Upper lobe of right lung (tissue), 1 donor: ENCODE results near the gene BFSP1. TPM values are rescaled to one million over a fixed set of nuclear protein-coding genes. Genes with fewer than 3 reads are reported as not detected.

Source experiments
- ATAC-seq: fragments of 200-7000 bp; cut with Tn5 transposase; one replicate; pipeline ENCODE4 v1.9.1; 2020; ENCODE audit warnings: mild to moderate bottlenecking, moderate library complexity
- DNase-seq: peaks from one replicate; pipeline ENCODE4 v3.0.0-alpha.2; 2020
- H3K27ac ChIP-seq: fragments of 200-600 bp; one replicate; pipeline ENCODE4 v1.8.0; 2022
- H3K27me3 ChIP-seq: fragments of 200-600 bp; one replicate; pipeline ENCODE4 v1.8.0; 2022; ENCODE audit warnings: mild to moderate bottlenecking
- H3K36me3 ChIP-seq: fragments of 200-600 bp; one replicate; pipeline ENCODE4 v1.8.0; 2022
- H3K4me1 ChIP-seq: fragments of 200-600 bp; one replicate; pipeline ENCODE4 v1.8.0; 2022
- H3K4me3 ChIP-seq: fragments of 200-600 bp; one replicate; pipeline ENCODE4 v1.8.0; 2022; ENCODE audit warnings: mild to moderate bottlenecking
- H3K9me3 ChIP-seq: fragments of 200-600 bp; one replicate; pipeline ENCODE4 v1.8.0; 2022
- intact Hi-C: fragments of 100-400 bp; cut with DNase I; formaldehyde crosslinking; loops from one replicate; pipeline ENCODE4 v1.11.0; 2022
- total RNA-seq: library from RNA; stranded (reverse); fragmentation: NEBNext Ultra II Directional; extraction: Animal tissue kit (Norgen Biotek cat#: 25700); gene quantifications from one replicate; pipeline ENCODE4 v1.2.1, GENCODE V29; 2021
- TF ChIP-seq, protein P1 (sequence below): fragments of 200-600 bp; IDR thresholded peaks from one replicate; pipeline ENCODE4 v1.8.0; 2022; ENCODE audit warnings: antibody characterized with exemption
- donor health status: DM: no; HTN: yes; CAD: no; lungs with severe emphysema.

The BFSP1 gene
- total RNA-seq, 1 donor from 2014 or later = 2.7 TPM

DNA sequence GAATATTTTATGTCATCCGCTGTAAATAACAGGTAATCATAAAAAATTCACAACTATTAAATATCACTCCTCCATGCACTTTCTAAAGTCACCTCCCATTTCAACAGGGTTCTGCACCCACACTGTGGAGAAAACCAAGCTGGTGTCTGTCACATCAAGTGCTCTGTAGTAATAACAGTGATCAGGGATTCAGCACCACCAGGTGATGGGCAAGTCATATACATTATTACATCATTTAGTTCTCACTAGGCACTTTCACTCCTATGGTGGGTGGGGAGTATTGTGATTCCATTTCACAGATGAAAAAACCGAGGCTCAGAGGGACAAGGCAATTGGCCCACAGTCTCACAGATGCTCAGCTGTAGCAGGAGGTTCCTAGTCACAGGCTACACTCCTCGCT, 8.7 kb downstream of the BFSP1 start:
- peaks cover 4% of the 10 kb centered on the region for H3K4me1 ChIP-seq
- no peak overlapping the region for H3K4me3 ChIP-seq
- no peak for ATAC-seq
- no peak for DNase-seq
- intact Hi-C loops = no loop called here
- no peaks in the 10 kb centered on the region for H3K27me3 ChIP-seq
- TF ChIP-seq, protein P1, sequence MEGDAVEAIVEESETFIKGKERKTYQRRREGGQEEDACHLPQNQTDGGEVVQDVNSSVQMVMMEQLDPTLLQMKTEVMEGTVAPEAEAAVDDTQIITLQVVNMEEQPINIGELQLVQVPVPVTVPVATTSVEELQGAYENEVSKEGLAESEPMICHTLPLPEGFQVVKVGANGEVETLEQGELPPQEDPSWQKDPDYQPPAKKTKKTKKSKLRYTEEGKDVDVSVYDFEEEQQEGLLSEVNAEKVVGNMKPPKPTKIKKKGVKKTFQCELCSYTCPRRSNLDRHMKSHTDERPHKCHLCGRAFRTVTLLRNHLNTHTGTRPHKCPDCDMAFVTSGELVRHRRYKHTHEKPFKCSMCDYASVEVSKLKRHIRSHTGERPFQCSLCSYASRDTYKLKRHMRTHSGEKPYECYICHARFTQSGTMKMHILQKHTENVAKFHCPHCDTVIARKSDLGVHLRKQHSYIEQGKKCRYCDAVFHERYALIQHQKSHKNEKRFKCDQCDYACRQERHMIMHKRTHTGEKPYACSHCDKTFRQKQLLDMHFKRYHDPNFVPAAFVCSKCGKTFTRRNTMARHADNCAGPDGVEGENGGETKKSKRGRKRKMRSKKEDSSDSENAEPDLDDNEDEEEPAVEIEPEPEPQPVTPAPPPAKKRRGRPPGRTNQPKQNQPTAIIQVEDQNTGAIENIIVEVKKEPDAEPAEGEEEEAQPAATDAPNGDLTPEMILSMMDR = no peak
- H3K36me3 ChIP-seq = no peaks in the 10 kb centered on the region
- no peak overlapping the region for H3K27ac ChIP-seq
- H3K9me3 ChIP-seq = no peaks in the 10 kb centered on the region

DNA sequence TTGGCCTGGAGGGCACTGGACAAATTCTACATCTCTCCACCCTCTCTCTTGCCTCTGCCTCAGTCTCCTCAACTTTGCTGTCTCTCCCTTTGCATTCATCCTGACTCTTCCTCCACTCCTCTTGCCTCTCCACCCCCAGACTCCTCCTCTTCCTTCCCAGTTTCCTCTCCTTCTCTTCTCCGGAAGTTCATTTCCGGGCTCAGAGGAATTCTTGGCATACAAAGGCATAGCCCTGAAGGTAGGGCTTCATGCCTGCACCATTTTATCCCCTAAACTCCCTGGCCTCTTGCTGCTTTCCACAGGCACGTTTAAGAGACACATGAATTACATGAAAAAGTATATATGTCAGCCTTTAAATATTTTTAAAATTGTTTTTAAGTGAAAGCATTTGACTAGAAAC, 10.6 kb downstream of the BFSP1 start:
- intact Hi-C loops = no loop called here
- no peaks in the 10 kb centered on the region for H3K36me3 ChIP-seq
- no peaks in the 10 kb centered on the region for H3K9me3 ChIP-seq
- ATAC-seq = no peak
- no peaks in the 10 kb centered on the region for H3K27me3 ChIP-seq
- H3K27ac ChIP-seq = no peak overlapping the region
- no peak overlapping the region for H3K4me3 ChIP-seq
- H3K4me1 ChIP-seq = peaks cover 4% of the 10 kb centered on the region
- TF ChIP-seq, protein P1 = no peak
- DNase-seq = no peak

DNA sequence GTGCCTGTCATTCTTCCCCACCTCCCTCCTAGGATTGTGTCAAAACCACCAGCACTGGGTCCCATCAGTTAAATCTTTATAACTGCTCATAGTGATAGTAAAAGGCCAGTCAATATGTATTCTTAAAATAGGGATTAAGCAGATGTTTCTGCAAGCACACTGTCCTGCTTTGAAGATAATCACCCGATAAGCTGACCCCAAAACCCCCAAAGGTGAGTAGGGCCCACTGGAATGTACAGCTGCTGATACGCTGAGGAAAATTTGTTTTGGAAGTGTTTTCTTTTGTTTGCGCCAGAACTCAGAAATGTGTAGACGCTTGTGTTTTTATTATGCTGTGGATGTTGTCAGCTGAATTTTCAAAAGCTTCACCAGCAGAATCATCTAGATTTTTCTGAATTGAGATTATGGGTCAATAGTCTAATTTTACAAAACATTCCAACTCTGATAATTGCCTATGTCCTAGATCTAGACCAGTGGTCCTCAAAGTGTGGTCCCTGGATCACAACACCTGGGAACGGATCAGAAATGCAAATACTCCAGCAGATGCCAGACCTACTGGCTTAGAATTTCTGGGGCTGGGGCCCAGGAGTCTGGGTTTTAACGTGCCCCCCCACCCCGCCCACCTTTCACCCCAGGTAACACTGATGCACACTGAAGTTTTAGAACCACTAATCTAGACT, 11.4 kb downstream of the BFSP1 start:
- no peak for ATAC-seq
- no peaks in the 10 kb centered on the region for H3K9me3 ChIP-seq
- no peak overlapping the region for H3K27ac ChIP-seq
- H3K36me3 ChIP-seq = no peaks in the 10 kb centered on the region
- H3K27me3 ChIP-seq = no peaks in the 10 kb centered on the region
- no peak for DNase-seq
- H3K4me1 ChIP-seq = peaks cover 4% of the 10 kb centered on the region
- TF ChIP-seq, protein P1 = no peak
- intact Hi-C loops = no loop called here
- no peak overlapping the region for H3K4me3 ChIP-seq

DNA sequence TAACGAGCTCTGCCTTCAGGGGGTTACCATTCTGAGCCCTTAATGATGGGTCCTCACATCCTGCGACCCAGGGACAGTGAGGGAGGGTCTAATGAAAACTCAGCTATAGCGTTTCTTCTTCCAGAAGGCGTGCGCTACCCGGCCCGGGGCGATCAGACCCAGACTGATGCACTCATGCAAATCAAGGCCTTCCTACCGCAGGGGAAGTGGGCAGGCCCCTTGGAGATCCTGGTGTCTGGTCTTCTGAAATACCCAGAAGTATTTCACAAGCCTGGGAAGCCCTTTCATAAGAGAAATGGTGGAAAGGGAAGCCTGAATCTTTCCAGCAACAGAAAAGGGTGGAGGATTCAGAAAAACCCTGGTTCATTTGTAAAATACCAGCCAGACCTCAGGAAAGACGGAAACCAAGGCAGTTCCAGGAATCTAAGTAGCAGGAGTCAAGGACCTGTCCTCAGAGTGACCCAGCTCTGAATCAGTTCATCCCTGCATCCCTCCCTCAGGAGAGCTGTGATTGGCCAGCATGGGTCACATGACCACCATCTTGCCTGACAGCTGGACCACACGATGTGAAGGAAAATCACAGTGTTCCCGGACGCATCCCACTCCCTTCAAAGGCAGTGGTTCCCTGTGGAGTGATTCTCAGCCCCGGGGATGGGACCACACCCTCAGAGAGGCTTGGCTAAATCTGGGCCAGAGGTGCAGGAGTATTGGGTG, 12.7 kb downstream of the BFSP1 start:
- Histone ChIP-seq H3K36me3 (no peaks in the 10 kb centered on the region), H3K9me3 (no peaks in the 10 kb centered on the region), H3K4me1 (peaks cover 4% of the 10 kb centered on the region), H3K4me3 (no peak overlapping the region), H3K27me3 (no peaks in the 10 kb centered on the region), H3K27ac (no peak overlapping the region)
- ATAC-seq (peak; percentile 62), DNase-seq (no peak)
- intact Hi-C loops = no loop called here
- TF ChIP-seq, protein P1 = no peak

DNA sequence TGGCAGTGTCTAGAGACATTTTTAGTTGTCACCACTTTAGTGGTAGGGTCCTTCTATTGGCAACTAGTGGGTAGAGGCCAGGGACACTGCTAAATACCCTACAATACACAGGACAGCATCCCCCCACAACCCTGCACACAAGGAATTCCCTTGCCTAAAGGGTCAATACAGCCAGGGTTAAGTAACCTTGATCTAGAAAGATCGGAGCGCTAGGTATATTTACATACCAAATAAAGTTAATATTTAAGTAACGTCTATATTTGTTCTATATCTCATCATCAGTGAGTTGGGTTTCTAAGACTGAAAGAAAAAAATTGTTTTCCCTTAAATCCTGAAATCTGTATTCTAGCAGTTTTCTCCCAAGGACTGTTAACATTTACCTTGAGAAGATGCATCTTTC, 16.1 kb downstream of the BFSP1 start:
- no peak overlapping the region for H3K4me3 ChIP-seq
- H3K9me3 ChIP-seq = no peaks in the 10 kb centered on the region
- DNase-seq (no peak), ATAC-seq (no peak)
- no peaks in the 10 kb centered on the region for H3K36me3 ChIP-seq
- no peak overlapping the region for H3K27ac ChIP-seq
- no peaks in the 10 kb centered on the region for H3K27me3 ChIP-seq
- TF ChIP-seq, protein P1 = no peak
- intact Hi-C loops = no loop called here
- no peaks in the 10 kb centered on the region for H3K4me1 ChIP-seq
